DOHH2 (cell line): ENCODE data around the gene TJP2.

ENCODE experiments used
- H3F3A ChIP-seq: fragments of 200-600 bp; sonication (generic), shearing (Covaris generic); 2 replicates; pipeline ENCODE4 v1.6.0; 2016; ENCODE audit warnings: antibody characterized with exemption, mild to moderate bottlenecking; ENCODE audit not compliant: control insufficient read depth, insufficient read depth
- H3K27ac ChIP-seq: fragments of 200-600 bp; sonication (generic); 2 replicates; pipeline ENCODE4 v1.5.1; 2014; ENCODE audit warnings: low read depth, mild to moderate bottlenecking, low read length, moderate library complexity
- H3K27me3 ChIP-seq: fragments of 200-600 bp; sonication (generic); 2 replicates; pipeline ENCODE4 v1.6.1; 2014; ENCODE audit warnings: mild to moderate bottlenecking, low read length, mixed read lengths; ENCODE audit not compliant: control insufficient read depth
- H3K36me3 ChIP-seq: fragments of 200-600 bp; sonication (generic); 2 replicates; pipeline ENCODE4 v1.6.1; 2014; ENCODE audit warnings: mild to moderate bottlenecking, low read length, moderate library complexity, mixed read lengths; ENCODE audit not compliant: control insufficient read depth
- H3K4me1 ChIP-seq: fragments of 200-600 bp; sonication (generic); 2 replicates; pipeline ENCODE4 v1.6.1; 2014; ENCODE audit warnings: mild to moderate bottlenecking, low read length, mixed read lengths; ENCODE audit not compliant: control insufficient read depth
- H3K4me2 ChIP-seq: fragments of 200-600 bp; sonication (generic); 2 replicates; pipeline ENCODE4 v1.6.0; 2014; ENCODE audit warnings: mild to moderate bottlenecking, low read length, moderate library complexity
- H3K4me3 ChIP-seq: fragments of 200-600 bp; sonication (generic); 2 replicates; pipeline ENCODE4 v1.5.1; 2014; ENCODE audit warnings: mild to moderate bottlenecking, low read length, mixed read lengths
- H3K79me2 ChIP-seq: fragments of 200-600 bp; sonication (generic); 2 replicates; pipeline ENCODE4 v1.6.1; 2014; ENCODE audit warnings: mild to moderate bottlenecking, low read length, mixed read lengths; ENCODE audit not compliant: control insufficient read depth
- H3K9me2 ChIP-seq: fragments of 200-600 bp; sonication (generic); replicated peaks from 2 replicates; pipeline ENCODE4 v1.6.1; 2014; ENCODE audit warnings: mild to moderate bottlenecking, low read length, mixed read lengths; ENCODE audit not compliant: control insufficient read depth
- H3K9me3 ChIP-seq: fragments of 200-600 bp; sonication (generic); 2 replicates; pipeline ENCODE4 v1.6.1; 2014; ENCODE audit warnings: antibody characterized with exemption, low read length, mixed read lengths; ENCODE audit not compliant: control insufficient read depth, insufficient read depth
- H4K20me1 ChIP-seq: fragments of 200-600 bp; sonication (generic); 2 replicates; pipeline ENCODE4 v1.6.0; 2014; ENCODE audit warnings: low read depth, mild to moderate bottlenecking, antibody characterized with exemption, low read length, moderate library complexity; ENCODE audit not compliant: control insufficient read depth, insufficient read depth
- CTCF ChIP-seq: fragments of 200-600 bp; sonication (generic); IDR thresholded peaks from one replicate; pipeline ENCODE4 v1.5.1; 2014; ENCODE audit warnings: antibody characterized with exemption, mild to moderate bottlenecking, low read depth, low read length; ENCODE audit not compliant: poor library complexity, severe bottlenecking
- EZH2phosphoT487 ChIP-seq: fragments of 200-600 bp; sonication (generic); IDR thresholded peaks from 2 replicates; pipeline ENCODE4 v1.6.1; 2017; ENCODE audit warnings: borderline replicate concordance, mild to moderate bottlenecking, antibody characterized with exemption, low read length, moderate library complexity, mixed read lengths

Gene TJP2

GRCh38 chr9:69297300-69297980, 123.4 kb downstream of the TJP2 start:
- Histone ChIP-seq H3K4me1 (no peaks in the 10 kb centered on the region), H3F3A (no peaks in the 10 kb centered on the region), H3K27me3 (no peaks in the 10 kb centered on the region; the same call in 1 of the 2 replicates), H4K20me1 (no peaks in the 10 kb centered on the region), H3K9me2 (no peaks in the 10 kb centered on the region), H3K36me3 (no peaks in the 10 kb centered on the region), H3K79me2 (no peaks in the 10 kb centered on the region), H3K27ac (no peak overlapping the region), H3K4me3 (no peak overlapping the region), H3K9me3 (no peaks in the 10 kb centered on the region), H3K4me2 (no peak overlapping the region)
- TF ChIP-seq EZH2phosphoT487 (no peak), CTCF (no peak)

GRCh38 chr9:69299315-69299714, 125.2 kb downstream of the TJP2 start:
- Histone ChIP-seq H3K9me2 (no peaks in the 10 kb centered on the region), H3K4me3 (no peak overlapping the region), H3K79me2 (no peaks in the 10 kb centered on the region), H3K4me1 (no peaks in the 10 kb centered on the region), H4K20me1 (no peaks in the 10 kb centered on the region), H3K27me3 (no peaks in the 10 kb centered on the region; the same call in 1 of the 2 replicates), H3K27ac (no peak overlapping the region), H3K9me3 (no peaks in the 10 kb centered on the region), H3K4me2 (no peak overlapping the region), H3K36me3 (no peaks in the 10 kb centered on the region), H3F3A (no peaks in the 10 kb centered on the region)
- TF ChIP-seq CTCF (no peak), EZH2phosphoT487 (no peak)

- Histone ChIP-seq H3K36me3 (no peaks in the 10 kb centered on the region), H4K20me1 (no peaks in the 10 kb centered on the region), H3K27me3 (no peaks in the 10 kb centered on the region; the same call in 1 of the 2 replicates), H3K4me2 (no peak overlapping the region), H3K27ac (no peak overlapping the region), H3K4me1 (no peaks in the 10 kb centered on the region), H3K4me3 (no peak overlapping the region), H3K9me3 (no peaks in the 10 kb centered on the region), H3K79me2 (no peaks in the 10 kb centered on the region), H3K9me2 (no peaks in the 10 kb centered on the region), H3F3A (no peaks in the 10 kb centered on the region)
- TF ChIP-seq CTCF: no peak
These were observed 125.7 kb downstream of the TJP2 start for GRCh38 chr9:69299826-69300225.
